CD4-positive, alpha-beta T cell treated with Interleukin-4 for 1 hour (primary cell): ENCODE results near the gene SLC19A2.

Experiments used
- DNase-seq, 2 donors: peaks; one replicate each; pipeline ENCODE4 v3.0.0-alpha.2; 2020 to 2022

Gene SLC19A2

DNA sequence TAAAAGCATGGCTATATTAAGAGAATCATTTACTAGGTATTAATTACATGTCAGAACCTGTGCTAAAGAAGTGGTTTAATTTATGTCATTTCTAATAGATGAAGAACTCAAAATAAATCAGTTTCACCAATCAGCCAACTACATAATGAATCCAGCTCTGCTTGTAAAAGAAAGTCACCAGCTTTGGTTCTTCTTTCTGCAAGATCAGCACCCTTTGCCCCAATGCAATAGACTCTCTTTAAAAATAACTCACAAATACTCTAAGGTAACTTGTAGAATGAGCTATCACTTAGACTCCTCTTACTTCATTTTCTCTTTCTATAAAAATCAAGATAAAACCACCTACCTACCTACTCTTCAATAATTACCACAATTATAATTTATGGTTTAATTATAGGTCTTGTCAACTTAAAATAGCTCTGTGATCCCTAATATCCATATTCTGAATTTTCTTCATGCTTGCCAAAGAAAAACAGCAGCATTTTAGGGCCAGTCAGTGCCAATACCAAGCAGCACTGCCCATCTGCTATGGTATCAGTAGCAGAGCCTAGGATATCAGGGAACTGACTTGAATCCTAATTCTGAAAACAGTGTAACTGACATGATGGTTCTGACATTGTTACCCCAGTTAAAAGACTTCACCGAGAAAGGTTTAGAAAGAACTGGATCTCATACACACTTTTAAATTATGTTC is 11.3 kb downstream of the SLC19A2 start:
- DNase-seq, result no peak

GRCh38 chr1:169473347-169473746 is 12.4 kb downstream of the SLC19A2 start:
- no peak for DNase-seq

DNA sequence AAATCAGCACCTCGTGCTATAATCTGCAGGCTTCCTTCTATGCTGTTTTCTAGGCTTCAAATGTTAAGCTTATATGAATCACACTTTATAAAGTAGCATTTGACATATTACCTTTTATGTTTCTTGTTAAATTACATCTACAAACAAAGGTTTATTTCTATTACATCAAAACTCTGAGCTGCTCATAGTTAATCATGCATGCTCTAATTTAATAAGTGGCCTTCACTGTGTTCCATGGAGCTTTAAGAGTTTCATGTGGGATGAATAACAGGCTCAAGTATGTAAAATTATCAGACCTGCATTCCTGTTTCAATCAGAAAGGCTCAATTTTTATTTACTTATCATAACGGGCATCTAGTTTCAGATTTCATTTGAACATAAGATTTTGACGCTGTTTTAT is 13.0 kb downstream of the SLC19A2 start:
- DNase-seq, result no peak

GRCh38 chr1:169468982-169469381 is 16.8 kb downstream of the SLC19A2 start:
- no peak for DNase-seq

GRCh38 chr1:169466259-169467230 is 19.2 kb downstream of the SLC19A2 start:
- peak in 1 of 2 donors; percentile 41 for DNase-seq

DNA sequence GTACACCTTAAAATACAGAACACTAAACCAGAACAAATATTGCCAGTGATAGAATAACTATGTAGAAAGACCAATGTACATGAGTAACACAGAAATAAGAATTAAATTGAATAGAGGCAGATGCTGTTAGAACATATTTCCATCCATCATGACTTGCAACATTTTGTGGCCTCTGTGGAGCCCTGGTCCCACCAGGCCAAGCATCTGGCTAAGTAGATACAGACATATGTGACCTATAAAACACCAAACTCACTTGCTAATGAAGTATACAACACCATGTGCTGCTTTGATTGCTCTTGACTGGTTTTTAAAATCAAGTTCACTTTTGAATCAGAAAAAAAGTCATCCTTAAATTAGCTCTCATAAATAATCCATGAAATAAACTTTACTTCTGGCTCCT is 20.5 kb downstream of the SLC19A2 start:
- DNase-seq, result no peak

- no peak for DNase-seq
Measured at GRCh38 chr1:169462385-169462784, 23.4 kb downstream of the SLC19A2 start.

GRCh38 chr1:169461390-169462000 is 24.2 kb downstream of the SLC19A2 start:
- DNase-seq, result no peak

GRCh38 chr1:169460191-169460833 is 25.4 kb downstream of the SLC19A2 start:
- peak; percentile 35 to 48 for DNase-seq

DNA sequence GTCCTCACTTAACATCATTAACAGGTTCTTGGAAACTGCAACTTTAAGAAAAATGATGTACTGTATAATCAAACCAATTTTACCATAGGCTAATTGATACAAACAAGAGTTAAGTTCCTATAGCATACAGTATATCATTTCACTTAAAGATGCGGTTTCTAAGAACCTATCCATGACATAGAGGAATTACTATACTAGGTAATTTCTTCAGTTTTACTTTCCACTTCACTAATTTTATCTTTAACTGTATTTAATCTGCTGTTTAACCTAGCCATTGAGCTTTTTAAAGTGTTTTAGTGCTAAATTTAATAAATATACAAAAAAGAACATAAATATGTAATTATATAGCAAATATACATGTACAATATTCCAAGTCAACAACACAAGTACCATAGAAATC is 28.3 kb downstream of the SLC19A2 start:
- DNase-seq, result no peak

DNA sequence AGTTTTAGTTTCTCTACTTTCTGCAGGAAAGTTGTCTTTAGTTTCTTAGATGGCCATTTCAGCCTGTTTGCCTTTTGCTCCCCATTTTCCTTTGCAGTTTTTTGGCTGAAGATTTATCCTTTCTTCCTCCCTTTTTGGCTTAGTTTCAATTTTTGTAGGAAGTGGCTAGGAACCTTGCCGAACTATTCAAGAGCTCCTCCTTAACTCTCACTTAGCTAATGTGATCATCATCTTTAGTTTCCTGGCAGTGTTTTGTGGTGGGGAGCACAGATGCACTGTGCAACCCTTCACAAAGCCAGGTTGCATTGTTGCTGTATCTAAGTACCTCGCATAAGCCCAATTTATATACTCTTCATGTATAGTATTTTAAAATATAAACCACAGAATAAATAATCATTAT is 29.7 kb downstream of the SLC19A2 start:
- no peak for DNase-seq

DNA sequence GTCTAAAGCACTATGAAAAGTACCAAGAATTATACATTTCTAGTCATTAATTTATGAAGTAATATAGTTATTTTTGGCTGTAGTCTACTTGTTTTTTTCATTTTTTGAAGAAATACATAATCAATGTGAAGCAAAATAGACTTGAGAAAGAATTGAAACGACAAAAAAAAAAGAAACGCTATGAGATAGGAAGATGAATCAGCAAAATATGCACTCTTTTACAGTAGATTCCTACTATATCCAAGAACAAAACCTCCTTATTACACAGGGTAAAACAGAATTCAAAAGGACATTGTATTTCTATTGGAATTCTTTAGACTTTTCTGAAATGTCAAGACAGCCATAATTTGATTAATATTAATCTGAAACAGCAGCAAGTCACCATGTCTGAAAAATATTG is 32.8 kb downstream of the SLC19A2 start:
- no peak for DNase-seq

DNA sequence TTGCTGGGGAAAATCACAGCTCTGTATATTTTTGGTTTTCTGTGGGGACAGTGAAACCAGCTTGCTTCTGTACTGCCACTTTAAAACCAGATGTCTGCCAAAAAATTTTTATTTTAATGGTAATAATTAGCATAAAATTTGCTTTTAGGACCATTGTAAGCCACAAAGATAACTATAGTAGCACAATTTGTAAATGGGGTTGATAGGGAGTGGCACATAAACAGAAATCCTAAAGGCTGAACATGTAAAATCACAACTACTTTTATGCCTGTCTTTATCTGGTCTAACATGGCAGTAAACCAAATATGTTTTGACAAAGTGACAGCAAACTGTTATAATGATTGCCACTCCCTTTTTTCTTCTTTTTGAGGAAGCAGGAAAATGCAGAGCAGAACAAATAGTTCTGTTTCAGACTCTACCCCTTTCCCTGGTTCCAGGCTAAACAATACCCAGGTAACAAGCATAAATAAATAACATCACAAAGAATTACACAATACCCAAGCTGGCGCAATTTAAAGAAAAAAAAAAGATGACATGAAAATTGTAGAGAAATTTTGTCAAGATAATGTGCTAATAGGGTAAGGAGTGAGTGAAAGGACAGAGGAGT is 34.4 kb downstream of the SLC19A2 start:
- DNase-seq, result no peak

- DNase-seq, result no peak
Measured at GRCh38 chr1:169443923-169444322, 41.8 kb downstream of the SLC19A2 start.

- peak; percentile 51 to 62 for DNase-seq
Measured at GRCh38 chr1:169427081-169427641, 58.6 kb downstream of the SLC19A2 start, which contains the start of gene CCDC181. Gene CCDC181, minus strand, starts transcription at chr1:169427474. Its CDS starts 2,547 bp downstream, at chr1:169424927.

GRCh38 chr1:169426174-169426705 is 59.5 kb downstream of the SLC19A2 start:
- no peak for DNase-seq

DNA sequence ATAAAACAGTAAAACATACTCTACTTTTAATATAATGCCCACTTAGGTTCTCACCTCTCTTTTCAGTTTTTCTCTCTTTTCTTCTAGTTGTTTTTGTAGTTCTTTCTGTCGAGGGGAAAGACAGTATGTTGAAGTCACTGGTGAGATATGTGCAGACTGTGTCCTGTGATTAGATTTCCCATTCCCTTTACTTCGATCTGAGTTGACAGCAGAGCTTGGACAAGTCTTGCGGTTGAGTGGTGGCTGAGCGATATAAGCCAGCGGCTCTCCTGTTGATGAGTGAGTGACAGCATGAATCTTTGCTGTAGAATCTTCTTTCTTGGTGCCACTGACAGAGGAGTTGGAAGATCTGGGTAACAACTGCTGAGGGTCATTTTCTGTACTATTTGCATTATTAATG is 64.4 kb downstream of the SLC19A2 start:
- DNase-seq, result no peak

- no peak for DNase-seq
Measured at GRCh38 chr1:169414952-169415351, 70.8 kb downstream of the SLC19A2 start.
